Stomach (tissue), 9 donors: ENCODE measurements around the gene NCKAP5. TPM values are rescaled to one million over a fixed set of nuclear protein-coding genes. Genes with fewer than 3 reads are reported as not detected.

ENCODE experiments used
- DNase-seq, 2 donors: peaks; one replicate each; pipeline versions ENCODE4 v3.0.0 to v3.0.0-alpha.2; 2013 to 2019
- H3K27ac ChIP-seq, 5 donors: fragments of 200-600 bp in 4 of 5; sonication (generic) in 4 of 5; one replicate each; pipeline ENCODE4 v1.5.1; 2013 to 2019; ENCODE audit warnings: mild to moderate bottlenecking in 1 of 5, moderate library complexity in 1 of 5
- H3K27me3 ChIP-seq, 3 donors: fragments of 200-600 bp; sonication (generic); one replicate each; pipeline ENCODE4 v1.5.1; 2017 to 2019; ENCODE audit warnings: mixed run types in 1 of 3
- H3K36me3 ChIP-seq, 4 donors: fragments of 200-600 bp; sonication (generic); 1 replicate in 3 of 4; 2 replicates in 1 of 4; pipeline ENCODE4 v1.5.1; 2016 to 2019
- H3K4me1 ChIP-seq, 4 donors: fragments of 200-600 bp; sonication (generic); one replicate each; pipeline ENCODE4 v1.5.1; 2016 to 2019
- H3K4me3 ChIP-seq, 4 donors: fragments of 200-600 bp; sonication (generic) in 3 of 4; one replicate each; pipeline ENCODE4 v1.5.1; 2016 to 2019; ENCODE audit warnings: mild to moderate bottlenecking in 1 of 4
- H3K9me3 ChIP-seq, 4 donors: fragments of 200-600 bp; sonication (generic); one replicate each; pipeline ENCODE4 v1.5.1; 2016 to 2019
- EP300 ChIP-seq: sonication (generic); formaldehyde crosslinking; IDR thresholded peaks from one replicate; pipeline ENCODE4 v1.6.1; 2017; ENCODE audit warnings: antibody characterized with exemption
- POLR2A ChIP-seq, 4 donors: fragments of 450-650 bp; IDR thresholded peaks; one replicate each; pipeline ENCODE4 v1.6.1; 2016; ENCODE audit warnings: antibody characterized with exemption in 4 of 4, control low read depth in 2 of 4, mild to moderate bottlenecking in 1 of 4, moderate library complexity in 1 of 4
- POLR2AphosphoS5 ChIP-seq, 3 donors: sonication (generic); formaldehyde crosslinking; IDR thresholded peaks; one replicate each; pipeline ENCODE4 v1.6.1; 2016; ENCODE audit warnings: antibody characterized with exemption in 3 of 3
- WGBS, 5 donors: extraction: QIAGEN DNeasy Blood & Tissue Kit in 3 of 5; methylation state at CpG; one replicate each; pipeline versions ENCODE4 v1.1.5 to v1.1.7; 2013 to 2018; 5-methylcytosine and 5-hydroxymethylcytosine counted together
- intact Hi-C: fragments of 100-400 bp; cut with DNase I; formaldehyde crosslinking; loops from one replicate; pipeline ENCODE4 v1.15.1; 2023; ENCODE audit warnings: low total_unique reads
- polyA plus RNA-seq, 3 donors: library from polyadenylated mRNA; stranded (reverse); fragments of 200-250 nt; gene quantifications; one replicate each; pipeline ENCODE4 v1.2.3, GENCODE V29; 2013
- total RNA-seq, 5 donors: library from RNA; depleted of rRNA; stranded (reverse); fragments of >200 nt; gene quantifications; one replicate each; pipeline versions ENCODE4 v1.1.0 to v1.2.3, GENCODE V29; 2014 to 2016
- TF ChIP-seq, protein P1 (sequence below), 7 experiments: fragments of 450-650 bp in 4 of 7; fragments of 200-600 bp in 3 of 7; sonication (generic) in 3 of 7; IDR thresholded peaks; one replicate each; pipeline ENCODE4 v1.5.1; 2016 to 2019; ENCODE audit warnings: antibody characterized with exemption in 7 of 7, control low read depth in 2 of 7, mild to moderate bottlenecking in 1 of 7
- donor health status: healthy with polysubstance abuse.
- donor health status: Bipolar disorder and iron deficiency.
- donor health status: healthy.

The NCKAP5 gene
- total and polyA plus RNA-seq, 8 donors: 0.58 to 8.0 (median 1.6) TPM; not detected in 1

DNA sequence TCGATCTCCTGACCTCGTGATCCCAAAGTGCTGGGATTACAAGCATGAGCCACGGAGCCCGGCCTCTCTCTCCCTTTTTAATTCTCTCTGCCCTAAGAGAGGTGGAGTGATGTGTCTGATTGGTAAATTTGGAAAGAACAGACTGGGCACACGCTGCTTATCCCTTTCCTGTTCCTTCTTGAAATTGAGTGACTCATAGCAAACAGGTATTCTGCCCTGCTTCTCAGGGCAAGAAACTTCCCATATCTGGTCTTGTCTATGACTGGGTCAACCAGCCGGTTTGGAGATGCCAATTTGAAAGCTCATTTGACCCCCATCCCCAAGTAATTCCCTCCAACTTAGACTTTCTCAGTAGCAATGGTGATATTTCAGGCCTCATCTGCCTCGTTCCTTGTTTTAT lies 913.3 kb downstream of the NCKAP5 start:
- intact Hi-C loops: no loop called here

DNA sequence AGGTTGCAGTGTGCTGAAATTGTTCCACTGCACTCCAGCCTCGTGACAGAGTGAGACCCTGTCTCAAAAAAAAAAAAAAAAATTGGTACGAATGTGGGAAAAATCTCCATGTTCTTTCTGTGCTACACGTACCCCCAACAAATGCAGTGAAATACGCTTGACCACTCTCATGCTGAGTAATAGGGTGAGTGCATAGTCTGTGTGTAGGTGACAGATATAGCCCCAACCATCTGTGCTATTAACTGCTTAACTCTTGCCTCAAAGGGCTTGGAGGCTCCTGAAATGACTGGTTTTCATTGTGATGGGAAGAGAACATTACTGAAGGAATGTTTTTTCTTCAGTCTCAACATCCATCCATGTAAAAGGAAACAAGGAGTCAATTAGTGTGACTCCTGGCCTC lies 913.9 kb downstream of the NCKAP5 start:
- TF ChIP-seq EP300 (no peak), POLR2A (IDR thresholded peaks at IDR 0.05) (no peak), POLR2AphosphoS5 (IDR thresholded peaks at IDR 0.05) (no peak)
- TF ChIP-seq, protein P1, sequence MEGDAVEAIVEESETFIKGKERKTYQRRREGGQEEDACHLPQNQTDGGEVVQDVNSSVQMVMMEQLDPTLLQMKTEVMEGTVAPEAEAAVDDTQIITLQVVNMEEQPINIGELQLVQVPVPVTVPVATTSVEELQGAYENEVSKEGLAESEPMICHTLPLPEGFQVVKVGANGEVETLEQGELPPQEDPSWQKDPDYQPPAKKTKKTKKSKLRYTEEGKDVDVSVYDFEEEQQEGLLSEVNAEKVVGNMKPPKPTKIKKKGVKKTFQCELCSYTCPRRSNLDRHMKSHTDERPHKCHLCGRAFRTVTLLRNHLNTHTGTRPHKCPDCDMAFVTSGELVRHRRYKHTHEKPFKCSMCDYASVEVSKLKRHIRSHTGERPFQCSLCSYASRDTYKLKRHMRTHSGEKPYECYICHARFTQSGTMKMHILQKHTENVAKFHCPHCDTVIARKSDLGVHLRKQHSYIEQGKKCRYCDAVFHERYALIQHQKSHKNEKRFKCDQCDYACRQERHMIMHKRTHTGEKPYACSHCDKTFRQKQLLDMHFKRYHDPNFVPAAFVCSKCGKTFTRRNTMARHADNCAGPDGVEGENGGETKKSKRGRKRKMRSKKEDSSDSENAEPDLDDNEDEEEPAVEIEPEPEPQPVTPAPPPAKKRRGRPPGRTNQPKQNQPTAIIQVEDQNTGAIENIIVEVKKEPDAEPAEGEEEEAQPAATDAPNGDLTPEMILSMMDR (IDR thresholded peaks at IDR 0.05): no peak
- Histone ChIP-seq H3K4me3 (no peak overlapping the region), H3K36me3 (no peaks in the 10 kb centered on the region), H3K4me1 (no peaks in the 10 kb centered on the region), H3K9me3 (no peaks in the 10 kb centered on the region), H3K27me3 (no peaks in the 10 kb centered on the region), H3K27ac (no peak overlapping the region)
- intact Hi-C loops: no loop called here
- 65 to 87% (median 67%) methylated on average over 4 of the region's 4 CpGs for WGBS, 5 donors
- DNase-seq: no peak

More for the DNA sequence above, 913.3 kb downstream of the NCKAP5 start:
- Histone ChIP-seq H3K27ac (no peak overlapping the region), H3K36me3 (no peaks in the 10 kb centered on the region), H3K4me1 (no peaks in the 10 kb centered on the region), H3K4me3 (no peak overlapping the region), H3K27me3 (no peaks in the 10 kb centered on the region), H3K9me3 (no peaks in the 10 kb centered on the region)
- no peak for DNase-seq
- TF ChIP-seq EP300 (no peak), POLR2A (IDR thresholded peaks at IDR 0.05) (no peak), POLR2AphosphoS5 (IDR thresholded peaks at IDR 0.05) (no peak)
- TF ChIP-seq, protein P1 (IDR thresholded peaks at IDR 0.05): no peak
- WGBS, 5 donors: 90 to 92% (median 91%) methylated on average over 7 of the region's 7 CpGs

DNA sequence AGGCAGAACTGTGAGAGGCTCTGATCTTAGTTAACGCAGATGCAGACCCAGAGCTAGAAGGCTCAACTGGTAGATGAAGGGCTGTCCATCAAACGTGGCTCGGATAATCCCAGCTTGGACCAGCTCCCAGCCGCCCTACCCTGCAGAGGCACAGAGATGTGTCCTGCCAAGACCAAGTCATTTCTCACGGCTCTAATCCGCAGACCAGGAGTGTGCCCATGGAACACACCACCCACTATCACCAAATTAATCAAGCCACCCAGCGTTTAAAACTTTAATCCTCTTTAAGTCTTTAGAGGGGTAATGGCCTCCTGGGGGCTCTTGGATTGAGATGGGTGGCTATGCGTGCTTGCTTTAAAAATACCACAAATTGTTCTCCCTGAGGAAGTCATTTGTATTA lies 915.8 kb downstream of the NCKAP5 start:
- H3K4me3 ChIP-seq: no peak overlapping the region
- no peaks in the 10 kb centered on the region for H3K36me3 ChIP-seq
- no peaks in the 10 kb centered on the region for H3K9me3 ChIP-seq
- intact Hi-C loops: no loop called here
- TF ChIP-seq EP300 (no peak), POLR2A (IDR thresholded peaks at IDR 0.05) (no peak)
- TF ChIP-seq, protein P1 (IDR thresholded peaks at IDR 0.05): no peak
- 62 to 83% (median 69%) methylated on average over 8 of the region's 8 CpGs for whole genome bisulfite sequencing, 5 donors
- H3K4me1 ChIP-seq: no peaks in the 10 kb centered on the region
- H3K27ac ChIP-seq: no peak overlapping the region
- H3K27me3 ChIP-seq: no peaks in the 10 kb centered on the region
- no peak for DNase-seq

DNA sequence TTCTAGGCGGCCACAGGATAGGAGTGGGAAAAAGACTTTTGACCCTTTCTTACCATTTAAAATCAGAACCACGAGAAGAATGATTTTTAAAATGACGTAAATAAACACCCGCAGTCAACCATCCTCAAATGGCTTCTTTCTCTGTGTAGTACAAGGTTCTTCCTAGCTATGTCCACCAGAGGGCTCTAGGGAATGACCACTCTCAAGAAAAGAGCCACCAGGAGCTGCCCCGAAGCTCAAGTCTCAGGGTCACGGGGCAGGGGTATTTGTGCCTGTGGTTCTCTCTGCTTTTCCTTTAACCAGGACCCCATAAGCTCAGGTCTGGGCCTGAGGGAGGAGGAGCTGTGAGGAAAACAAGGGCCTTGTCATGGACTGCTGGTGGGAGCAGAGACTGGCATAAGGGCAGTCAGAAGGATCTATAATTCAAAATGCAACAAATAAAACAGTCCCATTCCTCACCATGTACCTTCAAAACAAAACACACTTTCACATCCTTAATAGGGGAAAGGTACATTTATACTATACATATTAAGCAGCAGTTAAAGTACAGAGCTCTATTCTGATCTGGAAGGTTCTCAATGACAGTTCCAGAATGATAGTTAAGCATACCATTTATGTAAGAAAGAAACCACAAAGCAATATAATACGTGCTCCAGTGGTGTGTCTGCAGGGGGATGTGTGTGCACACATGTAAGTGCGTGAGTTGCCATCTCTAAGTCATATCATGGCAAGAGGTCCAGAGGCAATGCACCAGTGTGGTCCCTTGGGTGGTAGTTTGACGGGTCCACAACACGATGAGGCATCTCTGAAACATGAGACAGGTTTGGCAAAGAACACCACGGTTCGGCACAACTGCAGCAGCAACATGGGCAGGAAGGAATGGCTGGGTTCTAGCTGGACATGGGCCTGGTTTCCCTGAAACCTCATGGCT lies 916.9 kb downstream of the NCKAP5 start:
- Histone ChIP-seq H3K36me3 (peaks cover 0 to under 1% (median 0%) of the 10 kb centered on the region in 4 donors), H3K27ac (no peak overlapping the region), H3K27me3 (no peaks in the 10 kb centered on the region), H3K4me1 (no peaks in the 10 kb centered on the region), H3K9me3 (no peaks in the 10 kb centered on the region), H3K4me3 (no peak overlapping the region)
- intact Hi-C loops: no loop called here
- TF ChIP-seq POLR2A (IDR thresholded peaks at IDR 0.05) (no peak), EP300 (no peak), POLR2AphosphoS5 (IDR thresholded peaks at IDR 0.05) (no peak)
- TF ChIP-seq, protein P1 (IDR thresholded peaks at IDR 0.05): peak in 2 of 7 experiments; percentile 24 to 57
- DNase-seq: peak in 1 of 2 donors; percentile 55
- WGBS, 5 donors: 60 to 82% (median 71%) methylated on average over 12 of the region's 12 CpGs
